ENCODE results near the gene CPA5.
"Not testable (repeated sequence)": the region's sequence is repeated elsewhere in the genome, so short reads cannot be mapped to it uniquely, and the experiment has no call there.

DNA sequence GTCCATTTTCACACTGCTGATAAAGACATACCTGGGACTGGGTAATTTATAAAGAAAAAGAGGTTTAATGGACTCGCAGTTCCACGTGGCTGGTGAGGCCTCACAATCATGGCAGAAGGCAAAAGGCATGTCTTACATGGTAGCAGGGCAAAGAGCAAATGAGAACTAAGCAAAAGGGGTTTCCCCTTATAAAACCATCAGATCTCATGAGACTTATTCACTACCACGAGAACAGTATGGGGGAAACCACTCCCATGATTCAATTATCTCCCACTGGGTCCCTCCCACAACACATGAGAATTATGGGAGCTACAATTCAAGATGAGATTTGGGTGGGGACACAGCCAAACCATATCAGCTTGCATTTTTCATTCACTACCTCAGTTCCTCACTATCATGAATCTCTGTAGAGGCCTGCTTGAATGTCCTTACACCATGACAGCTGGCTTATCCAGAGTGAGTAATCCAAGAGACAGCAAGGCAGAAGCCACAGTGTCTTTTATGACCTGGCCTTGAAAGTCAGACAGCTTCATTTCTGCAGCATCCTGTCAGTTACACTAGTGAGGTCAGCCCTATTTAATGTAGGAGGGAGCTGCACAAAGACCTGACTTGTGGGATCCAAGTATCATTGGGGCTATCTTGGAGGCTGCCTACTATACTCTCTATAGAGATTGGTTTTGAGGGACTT is 22.9 kb upstream of the CPA5 start:
- not testable (repeated sequence) for TF ChIP-seq POLR2A (IDR thresholded peaks at IDR 0.05); POLR2AphosphoS5 (IDR thresholded peaks at IDR 0.05; ENCODE audit: insufficient read depth in 1 of 2, low read depth in 1 of 2)
- TF ChIP-seq, protein P1, sequence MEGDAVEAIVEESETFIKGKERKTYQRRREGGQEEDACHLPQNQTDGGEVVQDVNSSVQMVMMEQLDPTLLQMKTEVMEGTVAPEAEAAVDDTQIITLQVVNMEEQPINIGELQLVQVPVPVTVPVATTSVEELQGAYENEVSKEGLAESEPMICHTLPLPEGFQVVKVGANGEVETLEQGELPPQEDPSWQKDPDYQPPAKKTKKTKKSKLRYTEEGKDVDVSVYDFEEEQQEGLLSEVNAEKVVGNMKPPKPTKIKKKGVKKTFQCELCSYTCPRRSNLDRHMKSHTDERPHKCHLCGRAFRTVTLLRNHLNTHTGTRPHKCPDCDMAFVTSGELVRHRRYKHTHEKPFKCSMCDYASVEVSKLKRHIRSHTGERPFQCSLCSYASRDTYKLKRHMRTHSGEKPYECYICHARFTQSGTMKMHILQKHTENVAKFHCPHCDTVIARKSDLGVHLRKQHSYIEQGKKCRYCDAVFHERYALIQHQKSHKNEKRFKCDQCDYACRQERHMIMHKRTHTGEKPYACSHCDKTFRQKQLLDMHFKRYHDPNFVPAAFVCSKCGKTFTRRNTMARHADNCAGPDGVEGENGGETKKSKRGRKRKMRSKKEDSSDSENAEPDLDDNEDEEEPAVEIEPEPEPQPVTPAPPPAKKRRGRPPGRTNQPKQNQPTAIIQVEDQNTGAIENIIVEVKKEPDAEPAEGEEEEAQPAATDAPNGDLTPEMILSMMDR (IDR thresholded peaks at IDR 0.05): not testable (repeated sequence)

Measured in vagina (tissue), 2 donors.